MG63 (cell line): Measurements from ENCODE around the gene EVC2. TPM values are rescaled to one million over a fixed set of nuclear protein-coding genes. Genes with fewer than 3 reads are reported as not detected.

Experiments used
- DNase-seq: peaks from one replicate; pipeline ENCODE4 v3.0.0-alpha.2; 2020
- H3K27me3 ChIP-seq: fragments of 250-450 bp; sonication (Bioruptor Pico); 2 replicates; pipeline ENCODE4 v1.5.1; 2020; ENCODE audit warnings: mild to moderate bottlenecking, moderate library complexity
- H3K36me3 ChIP-seq: fragments of 250-450 bp; sonication (Bioruptor Pico); 2 replicates; pipeline ENCODE4 v1.5.1; 2020; ENCODE audit warnings: mild to moderate bottlenecking, moderate library complexity
- H3K4me3 ChIP-seq: fragments of 250-450 bp; sonication (Bioruptor Pico); 2 replicates; pipeline ENCODE4 v1.5.1; 2020; ENCODE audit warnings: mild to moderate bottlenecking, moderate library complexity
- H3K9me3 ChIP-seq: fragments of 250-450 bp; sonication (Bioruptor Pico); 2 replicates; pipeline ENCODE4 v1.5.1; 2020; ENCODE audit warnings: mild to moderate bottlenecking, moderate library complexity
- total RNA-seq: library from RNA; depleted of rRNA; stranded (reverse); fragments of >200 nt; shearing (Covaris generic); gene quantifications from 2 replicates; pipeline ENCODE4 v1.2.3, GENCODE V29; 2014; ENCODE audit warnings: low replicate concordance; rRNA removed

Gene EVC2, protein sequence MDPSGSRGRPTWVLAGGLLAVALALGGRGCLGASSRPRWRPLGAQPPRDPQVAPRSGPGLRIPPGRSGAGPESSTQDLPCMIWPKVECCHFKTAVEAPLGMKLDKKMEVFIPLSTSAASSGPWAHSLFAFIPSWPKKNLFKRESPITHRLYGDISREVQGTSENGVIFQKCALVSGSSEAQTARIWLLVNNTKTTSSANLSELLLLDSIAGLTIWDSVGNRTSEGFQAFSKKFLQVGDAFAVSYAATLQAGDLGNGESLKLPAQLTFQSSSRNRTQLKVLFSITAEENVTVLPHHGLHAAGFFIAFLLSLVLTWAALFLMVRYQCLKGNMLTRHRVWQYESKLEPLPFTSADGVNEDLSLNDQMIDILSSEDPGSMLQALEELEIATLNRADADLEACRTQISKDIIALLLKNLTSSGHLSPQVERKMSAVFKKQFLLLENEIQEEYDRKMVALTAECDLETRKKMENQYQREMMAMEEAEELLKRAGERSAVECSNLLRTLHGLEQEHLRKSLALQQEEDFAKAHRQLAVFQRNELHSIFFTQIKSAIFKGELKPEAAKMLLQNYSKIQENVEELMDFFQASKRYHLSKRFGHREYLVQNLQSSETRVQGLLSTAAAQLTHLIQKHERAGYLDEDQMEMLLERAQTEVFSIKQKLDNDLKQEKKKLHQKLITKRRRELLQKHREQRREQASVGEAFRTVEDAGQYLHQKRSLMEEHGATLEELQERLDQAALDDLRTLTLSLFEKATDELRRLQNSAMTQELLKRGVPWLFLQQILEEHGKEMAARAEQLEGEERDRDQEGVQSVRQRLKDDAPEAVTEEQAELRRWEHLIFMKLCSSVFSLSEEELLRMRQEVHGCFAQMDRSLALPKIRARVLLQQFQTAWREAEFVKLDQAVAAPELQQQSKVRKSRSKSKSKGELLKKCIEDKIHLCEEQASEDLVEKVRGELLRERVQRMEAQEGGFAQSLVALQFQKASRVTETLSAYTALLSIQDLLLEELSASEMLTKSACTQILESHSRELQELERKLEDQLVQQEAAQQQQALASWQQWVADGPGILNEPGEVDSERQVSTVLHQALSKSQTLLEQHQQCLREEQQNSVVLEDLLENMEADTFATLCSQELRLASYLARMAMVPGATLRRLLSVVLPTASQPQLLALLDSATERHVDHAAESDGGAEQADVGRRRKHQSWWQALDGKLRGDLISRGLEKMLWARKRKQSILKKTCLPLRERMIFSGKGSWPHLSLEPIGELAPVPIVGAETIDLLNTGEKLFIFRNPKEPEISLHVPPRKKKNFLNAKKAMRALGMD
- not detected in 2 replicates for total RNA-seq

DNA sequence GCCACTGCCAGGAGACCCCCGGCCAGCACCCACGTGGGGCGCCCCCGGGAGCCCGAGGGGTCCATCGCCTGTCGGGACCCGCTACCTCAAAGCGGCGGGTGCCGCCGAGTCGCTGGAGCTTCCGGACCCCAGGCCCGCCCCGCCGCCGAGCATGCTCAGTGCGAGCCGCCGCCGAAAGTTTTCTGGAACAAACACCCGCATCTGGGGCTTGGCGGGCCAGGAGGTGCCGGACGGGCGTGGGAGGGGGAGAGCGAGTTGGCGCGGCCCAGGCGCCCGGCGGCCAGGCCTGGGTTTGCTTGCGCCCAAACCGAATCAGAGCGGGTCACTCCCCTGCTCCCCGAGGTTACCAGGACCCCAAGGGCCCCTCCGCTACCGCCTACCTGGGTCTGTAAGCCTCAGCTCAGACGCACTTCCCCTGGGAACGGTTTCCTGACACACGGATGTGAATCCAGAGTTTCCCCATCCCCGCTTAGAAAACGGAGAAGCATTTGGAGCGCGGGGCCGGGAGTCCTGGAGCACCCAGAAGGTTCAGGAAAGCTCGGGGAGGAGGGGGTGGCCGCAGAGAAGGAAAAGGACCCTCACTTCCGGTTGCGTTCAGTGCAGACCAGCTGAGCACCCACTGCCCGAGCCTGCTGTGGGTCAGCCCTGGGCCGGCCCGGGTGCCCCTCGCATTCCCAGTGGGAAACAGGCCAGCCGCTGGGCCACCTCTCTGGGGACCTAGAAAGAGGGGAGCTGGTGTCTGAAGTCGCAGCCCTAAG, at the start of gene EVC2:
EVC2 (minus strand) TSS at position 111 of the 758 bp plus-strand sequence; CDS start at position 65, 46 bp downstream.
- no peak within 1 kb of the TSS for H3K4me3 ChIP-seq
- no peaks in the 10 kb centered on the region for H3K27me3 ChIP-seq
- no peaks in the 10 kb centered on the region for H3K36me3 ChIP-seq
- no peak for DNase-seq
- no peaks in the 10 kb centered on the region for H3K9me3 ChIP-seq

DNA sequence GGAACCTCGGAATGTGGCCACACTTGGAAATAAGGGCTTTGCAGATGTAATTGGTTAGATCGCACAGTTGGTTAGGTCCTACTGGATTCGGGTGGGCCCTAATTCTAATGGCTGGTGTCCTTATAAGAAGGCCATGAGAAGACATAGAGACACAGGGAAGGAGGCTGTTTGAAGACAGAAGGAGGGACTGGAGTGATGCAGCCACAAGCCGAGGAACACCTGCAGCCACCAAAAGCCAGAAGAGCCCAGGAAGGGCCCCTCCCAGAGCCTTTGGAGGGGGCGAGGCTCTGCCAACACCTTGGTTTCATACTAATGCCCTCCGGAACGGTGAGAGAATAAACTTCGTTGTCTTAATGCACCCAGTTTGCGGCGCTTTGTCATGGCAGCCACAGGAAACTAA, 49.6 kb upstream of the EVC2 start:
- Histone ChIP-seq H3K9me3 (no peaks in the 10 kb centered on the region), H3K4me3 (no peak overlapping the region), H3K27me3 (no peaks in the 10 kb centered on the region), H3K36me3 (no peaks in the 10 kb centered on the region)
- no peak for DNase-seq

DNA sequence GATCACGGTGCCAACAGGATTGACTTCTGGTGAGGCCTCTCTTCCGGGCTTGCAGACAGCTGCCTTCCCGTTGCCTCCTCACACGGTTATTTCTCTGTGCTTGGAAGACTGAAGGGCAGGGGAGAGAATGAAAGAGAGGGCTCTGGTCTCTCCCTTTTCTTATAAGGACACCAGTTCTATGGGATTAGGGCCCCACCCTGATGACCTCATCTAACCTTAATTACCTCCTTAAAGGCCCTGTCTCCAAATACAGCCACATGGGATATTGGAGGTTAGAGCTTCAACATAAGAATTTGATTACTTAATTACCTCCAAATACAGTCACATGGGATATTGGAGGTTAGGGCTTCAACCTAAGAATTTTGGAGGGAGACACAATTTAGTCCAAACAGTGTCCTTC, 49.2 kb upstream of the EVC2 start:
- Histone ChIP-seq H3K36me3 (no peaks in the 10 kb centered on the region), H3K4me3 (no peak overlapping the region), H3K9me3 (no peaks in the 10 kb centered on the region), H3K27me3 (no peaks in the 10 kb centered on the region)
- DNase-seq: no peak

DNA sequence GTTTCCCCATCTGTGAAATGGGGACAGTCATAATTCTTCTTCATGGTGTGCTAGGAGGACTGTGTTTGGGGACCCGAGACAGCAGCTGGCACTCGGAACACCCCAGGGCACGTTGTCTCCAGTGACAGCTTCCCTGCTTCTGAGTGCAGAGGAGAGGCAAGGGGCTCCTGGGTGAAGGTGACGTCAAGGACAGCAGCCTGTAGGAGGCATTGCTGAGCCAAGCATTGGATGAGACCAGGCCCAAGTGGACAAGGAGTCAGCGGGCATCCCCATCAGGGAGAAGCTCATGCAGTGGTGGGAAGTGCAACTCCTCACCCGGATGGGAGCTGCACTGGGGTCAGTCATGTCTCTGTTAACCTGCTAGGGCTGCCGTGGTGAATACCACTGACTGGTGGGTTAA, 48.7 kb upstream of the EVC2 start:
- no peak overlapping the region for H3K4me3 ChIP-seq
- no peaks in the 10 kb centered on the region for H3K36me3 ChIP-seq
- H3K9me3 ChIP-seq: no peaks in the 10 kb centered on the region
- no peaks in the 10 kb centered on the region for H3K27me3 ChIP-seq
- DNase-seq: no peak

DNA sequence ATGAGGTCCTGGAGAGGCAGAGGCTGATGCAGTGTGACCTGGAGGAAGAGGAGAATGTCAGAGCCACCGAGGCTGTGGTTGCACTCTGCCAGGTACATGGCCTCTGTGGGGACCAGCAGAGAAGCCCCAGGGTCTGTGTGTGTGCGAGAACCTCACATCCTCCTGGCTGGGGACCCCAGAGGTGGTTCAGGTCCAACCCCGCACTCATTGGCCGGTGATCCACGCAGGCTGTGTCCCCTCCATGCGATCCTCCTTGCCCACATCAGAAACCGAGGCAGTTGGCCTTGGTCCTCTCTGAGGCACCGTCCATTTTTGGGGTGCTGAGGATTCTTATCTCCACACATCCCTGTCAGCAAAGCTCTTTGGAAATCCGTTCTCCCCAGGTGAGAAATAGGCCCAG, 47.9 kb upstream of the EVC2 start:
- Histone ChIP-seq H3K27me3 (no peaks in the 10 kb centered on the region), H3K4me3 (no peak overlapping the region), H3K36me3 (no peaks in the 10 kb centered on the region), H3K9me3 (no peaks in the 10 kb centered on the region)
- no peak for DNase-seq

DNA sequence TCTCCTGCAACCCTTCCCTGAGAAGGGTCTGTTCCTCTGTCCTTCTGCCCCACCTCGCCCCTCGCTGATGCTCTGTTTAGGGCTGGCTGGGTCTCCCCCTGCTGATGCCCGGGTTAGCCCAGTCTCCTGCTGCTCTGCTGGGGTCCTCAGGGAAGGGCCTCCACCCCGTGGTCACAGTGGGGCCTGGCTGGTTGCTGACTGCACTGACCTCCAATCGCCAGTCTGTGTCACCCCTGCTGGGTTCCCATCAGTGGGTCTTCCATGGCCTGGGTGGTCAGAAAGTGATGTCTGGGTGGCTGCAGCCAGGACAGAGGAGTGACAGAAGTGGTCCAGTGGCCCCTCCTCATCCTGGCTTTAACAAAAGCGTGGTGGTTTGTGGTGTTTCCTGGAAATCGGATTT, 47.3 kb upstream of the EVC2 start:
- Histone ChIP-seq H3K27me3 (no peaks in the 10 kb centered on the region), H3K9me3 (no peaks in the 10 kb centered on the region), H3K36me3 (no peaks in the 10 kb centered on the region), H3K4me3 (no peak overlapping the region)
- DNase-seq: no peak

DNA sequence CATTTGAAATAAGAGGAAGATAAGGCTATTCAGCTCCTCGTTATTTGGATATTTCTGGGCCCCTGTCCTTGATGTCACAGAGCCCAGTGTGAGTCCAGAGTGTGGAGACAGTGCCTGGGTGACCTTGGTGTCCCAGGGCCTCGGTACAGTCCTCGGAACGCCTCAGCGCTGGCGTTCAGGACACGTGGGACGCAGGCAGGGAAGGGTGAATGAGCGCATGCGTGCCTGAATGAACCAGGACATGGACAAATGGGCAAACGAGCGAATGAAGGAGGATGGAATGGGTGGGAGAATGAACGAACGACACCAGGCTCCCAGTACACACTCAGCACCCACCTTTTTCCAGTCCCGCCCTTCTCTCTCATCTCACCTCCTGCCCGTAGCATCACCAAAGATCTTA, 46.8 kb upstream of the EVC2 start:
- Histone ChIP-seq H3K9me3 (no peaks in the 10 kb centered on the region), H3K36me3 (no peaks in the 10 kb centered on the region), H3K27me3 (no peaks in the 10 kb centered on the region), H3K4me3 (no peak overlapping the region)
- no peak for DNase-seq

DNA sequence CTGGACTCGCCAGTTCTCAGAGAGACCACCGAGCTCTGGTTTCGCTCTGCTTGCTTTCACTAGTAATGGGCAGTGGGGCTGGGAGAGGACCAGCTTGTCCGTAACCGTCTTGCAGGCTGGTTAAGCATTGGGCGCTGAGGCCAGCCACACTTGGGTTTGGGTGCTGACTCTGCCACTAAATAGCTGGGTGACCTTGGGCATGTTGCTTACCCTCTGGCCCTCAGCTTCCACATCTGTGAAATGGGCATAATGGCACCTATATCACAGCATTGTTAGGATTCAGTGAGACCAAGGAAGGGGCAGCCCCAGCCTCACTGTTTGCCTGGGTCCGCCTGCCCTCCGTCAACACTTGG, 46.1 kb upstream of the EVC2 start:
- no peaks in the 10 kb centered on the region for H3K9me3 ChIP-seq
- H3K4me3 ChIP-seq: no peak overlapping the region
- no peaks in the 10 kb centered on the region for H3K36me3 ChIP-seq
- no peak for DNase-seq
- H3K27me3 ChIP-seq: no peaks in the 10 kb centered on the region

DNA sequence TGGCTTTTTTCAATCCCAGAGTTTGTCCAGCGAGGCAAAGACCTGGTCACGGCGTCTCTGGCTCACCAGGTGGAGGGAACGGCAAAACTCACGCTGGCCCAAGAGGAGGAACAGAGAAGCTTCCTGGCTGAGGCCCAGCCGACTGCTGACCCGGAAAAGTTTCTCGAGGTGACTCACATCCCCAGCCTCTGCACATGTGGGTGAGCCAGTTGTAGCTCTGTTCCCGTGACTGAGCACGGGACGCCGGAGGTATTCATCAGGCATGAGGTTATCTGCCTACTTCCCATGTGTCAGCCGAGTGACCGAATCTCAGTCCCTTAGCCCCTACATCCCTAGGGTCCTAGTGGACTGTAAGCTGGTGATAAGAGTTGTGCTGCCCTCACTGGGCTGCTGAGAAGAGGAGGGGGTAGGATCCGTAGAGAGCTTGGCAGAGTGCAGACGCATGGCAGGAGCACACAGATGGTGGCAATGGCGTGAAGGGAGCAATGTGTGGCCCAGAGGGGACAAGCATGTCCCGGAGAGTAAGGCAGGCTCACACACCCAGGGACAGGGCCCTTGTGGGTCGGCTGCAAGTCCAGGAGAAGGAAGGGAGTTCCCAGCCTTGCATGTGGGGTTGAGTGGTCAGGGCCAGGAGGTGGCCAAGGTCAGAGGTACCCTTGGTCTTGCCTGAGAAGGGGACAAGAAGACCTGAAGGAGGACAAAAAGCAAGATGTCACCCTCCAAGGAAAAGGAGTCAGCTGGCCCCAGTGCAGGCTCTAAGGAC, 45.6 kb upstream of the EVC2 start:
- Histone ChIP-seq H3K4me3 (no peak overlapping the region), H3K27me3 (no peaks in the 10 kb centered on the region), H3K9me3 (no peaks in the 10 kb centered on the region), H3K36me3 (no peaks in the 10 kb centered on the region)
- peak; percentile 26 for DNase-seq

DNA sequence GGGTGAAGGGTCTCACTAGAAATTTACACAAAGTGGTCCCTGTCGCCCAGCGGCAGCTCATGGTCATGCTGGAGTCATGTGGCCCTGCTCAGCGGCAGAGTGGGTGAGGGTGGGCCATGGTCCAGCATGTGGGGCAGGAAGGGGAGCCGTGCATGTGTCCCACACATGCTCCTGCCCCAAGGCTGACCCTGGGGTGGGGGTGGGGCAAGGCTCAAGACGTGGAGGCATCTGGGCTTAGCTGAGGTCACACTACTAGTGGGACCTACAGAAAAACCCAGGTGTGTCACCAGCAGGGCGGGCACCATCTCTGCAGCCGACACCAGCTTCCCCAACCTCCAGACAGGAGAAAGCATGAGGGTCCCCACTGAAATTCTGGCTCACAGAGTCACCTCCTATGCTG, 45.0 kb upstream of the EVC2 start:
- H3K4me3 ChIP-seq: no peak overlapping the region

DNA sequence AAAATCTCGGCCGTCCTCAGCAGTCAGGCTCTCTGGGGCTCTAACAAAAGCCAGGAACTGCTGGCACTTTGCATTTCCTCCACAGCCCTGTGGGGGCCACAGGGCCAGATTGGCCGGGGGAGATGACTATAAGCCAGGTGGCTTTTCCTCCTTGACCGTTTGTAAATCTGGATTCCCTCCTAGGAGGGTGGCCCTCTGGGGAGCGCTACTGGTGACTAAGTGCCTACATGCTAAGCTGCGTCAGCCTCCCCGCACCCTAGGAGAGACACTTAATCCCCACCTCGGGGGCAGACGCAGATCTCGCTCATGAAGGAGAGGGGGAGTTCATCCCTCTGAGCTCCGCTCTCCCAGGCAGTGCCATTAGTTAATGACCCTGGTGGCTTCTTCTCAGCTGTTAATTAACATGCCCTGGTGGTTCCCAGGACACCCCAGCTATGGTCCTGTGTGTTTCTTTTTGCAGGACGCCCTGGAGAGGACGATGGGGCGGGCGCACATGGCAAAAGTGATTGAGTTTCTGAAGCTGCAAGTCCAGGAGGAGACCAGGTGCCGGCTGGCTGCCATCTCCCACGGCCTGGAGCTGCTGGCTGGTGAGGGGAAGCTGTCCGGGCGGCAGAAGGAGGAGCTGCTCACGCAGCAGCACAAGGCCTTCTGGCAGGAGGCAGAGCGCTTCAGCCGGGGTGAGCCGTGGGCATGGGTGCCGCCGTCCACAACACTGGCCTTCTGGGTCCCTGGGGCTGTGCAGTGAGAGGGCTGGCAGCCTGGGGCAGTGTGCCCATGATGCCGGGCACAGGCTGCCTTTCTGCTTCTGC, 44.2 kb upstream of the EVC2 start:
- Histone ChIP-seq H3K36me3 (no peaks in the 10 kb centered on the region), H3K27me3 (no peaks in the 10 kb centered on the region), H3K4me3 (no peak overlapping the region), H3K9me3 (no peaks in the 10 kb centered on the region)
- no peak for DNase-seq

More for the DNA sequence above, 45.0 kb upstream of the EVC2 start:
- no peaks in the 10 kb centered on the region for H3K9me3 ChIP-seq
- no peaks in the 10 kb centered on the region for H3K36me3 ChIP-seq
- no peaks in the 10 kb centered on the region for H3K27me3 ChIP-seq
- no peak for DNase-seq

DNA sequence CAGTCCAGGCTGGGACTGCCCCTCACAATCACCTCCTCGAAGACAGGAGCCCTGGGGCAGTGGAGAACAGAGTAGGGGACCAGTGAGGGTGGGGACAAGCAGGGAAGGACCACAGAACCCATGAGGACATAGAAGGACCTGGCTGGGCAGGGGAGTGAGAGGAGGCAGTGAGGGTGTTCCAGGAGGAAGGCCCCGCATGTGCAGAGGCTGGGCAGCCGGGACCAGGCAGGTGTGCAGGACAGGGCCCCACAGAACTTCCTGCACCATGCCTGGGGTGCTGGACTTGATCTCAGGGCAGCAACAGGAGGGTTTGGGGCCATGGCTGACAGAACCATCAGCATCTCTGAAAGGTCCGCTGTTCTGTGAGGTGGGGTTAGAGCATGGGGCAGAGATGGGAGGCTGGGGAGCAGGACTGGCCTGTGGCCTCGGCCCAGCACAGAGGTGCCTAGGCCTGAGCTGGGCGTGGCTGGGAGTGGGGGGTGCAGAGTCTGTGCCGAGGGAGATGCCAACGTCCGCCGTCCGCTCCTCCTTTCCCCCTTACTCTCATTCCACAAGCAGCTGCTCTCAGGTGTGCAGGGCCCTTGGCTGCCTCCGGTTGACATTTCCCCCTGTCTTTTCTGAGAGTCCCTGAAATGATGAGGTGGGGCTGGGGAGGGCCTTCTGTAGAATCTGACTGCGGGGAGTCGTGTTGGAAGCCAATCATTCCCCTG, 43.5 kb upstream of the EVC2 start:
- H3K9me3 ChIP-seq: no peaks in the 10 kb centered on the region
- no peak for DNase-seq
- no peak overlapping the region for H3K4me3 ChIP-seq
- H3K27me3 ChIP-seq: no peaks in the 10 kb centered on the region
- H3K36me3 ChIP-seq: no peaks in the 10 kb centered on the region

DNA sequence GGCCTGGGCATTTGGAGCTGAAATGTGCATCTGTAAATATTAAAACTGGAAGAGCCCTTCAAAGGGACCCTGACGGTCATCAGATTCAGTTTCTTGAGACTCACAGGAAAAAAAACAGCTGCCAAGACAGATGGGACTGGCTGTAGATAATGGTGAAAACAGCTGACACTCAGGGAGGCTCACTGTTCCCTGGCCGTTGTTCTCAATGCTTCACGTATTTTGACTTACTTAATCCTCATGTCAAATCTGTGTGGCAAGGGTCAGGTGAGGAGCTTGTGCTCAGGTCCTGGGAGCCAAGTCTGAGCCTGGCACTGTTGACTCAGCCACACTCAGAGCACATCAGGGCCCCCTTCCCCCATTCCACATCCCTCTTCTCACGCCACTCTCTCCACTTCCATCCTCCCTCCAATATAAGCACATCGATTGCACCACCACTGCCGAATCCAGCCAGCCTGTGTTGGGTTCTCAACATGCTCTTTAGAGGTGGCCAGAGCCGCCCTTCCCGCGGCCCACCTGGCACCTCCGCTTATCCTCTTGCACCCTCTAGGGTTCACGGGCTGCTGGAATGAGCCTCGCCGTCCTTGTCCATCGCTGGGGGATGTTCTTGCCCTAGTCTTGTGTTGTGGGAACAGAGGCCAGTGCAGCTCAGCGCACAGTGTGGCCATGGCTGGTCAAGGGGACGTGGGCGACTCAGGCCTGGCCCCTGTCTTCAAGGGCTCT, 42.7 kb upstream of the EVC2 start:
- Histone ChIP-seq H3K9me3 (no peaks in the 10 kb centered on the region), H3K36me3 (no peaks in the 10 kb centered on the region), H3K4me3 (no peak overlapping the region), H3K27me3 (no peaks in the 10 kb centered on the region)
- DNase-seq: no peak
